Keratinocyte (primary cell): ENCODE measurements around the gene EXT2. TPM values are rescaled to one million over a fixed set of nuclear protein-coding genes. Genes with fewer than 3 reads are reported as not detected.

ENCODE experiments used
- DNase-seq: peaks from one replicate; pipeline ENCODE4 v3.0.0-alpha.2; 2011; ENCODE audit warnings: low read depth, missing footprints, low spot score
- FAIRE-seq: peaks from 2 replicates; lab custom pipeline; 2011; peaks lifted over from hg19 to GRCh38; lab: Jason Lieb, UNC
- H2AFZ ChIP-seq: 2 replicates; pipeline ENCODE4 v1.6.0; 2012; ENCODE audit warnings: low read length, control low read depth, inconsistent platforms; ENCODE audit not compliant: control insufficient read depth
- H3K27ac ChIP-seq: 2 replicates; pipeline ENCODE4 v1.5.1; 2011; ENCODE audit warnings: low read length; ENCODE audit not compliant: control insufficient read depth, insufficient read depth
- H3K27me3 ChIP-seq: 3 replicates; pipeline ENCODE4 v1.6.0; 2011; ENCODE audit warnings: low read length; ENCODE audit not compliant: control insufficient read depth, insufficient read depth; ENCODE audit errors: extremely low read depth
- H3K36me3 ChIP-seq, 2 experiments: 2 replicates in 1 of 2; 3 replicates in 1 of 2; pipeline ENCODE4 v1.5.1; 2011; ENCODE audit warnings: low read length in 2 of 2, mild to moderate bottlenecking in 1 of 2; ENCODE audit not compliant: control insufficient read depth in 2 of 2, insufficient read depth in 2 of 2; ENCODE audit errors: extremely low read depth in 1 of 2
- H3K4me1 ChIP-seq: 3 replicates; pipeline ENCODE4 v1.5.1; 2011; ENCODE audit warnings: low read length; ENCODE audit not compliant: control insufficient read depth, insufficient read depth; ENCODE audit errors: extremely low read depth
- H3K4me2 ChIP-seq: 3 replicates; pipeline ENCODE4 v1.6.0; 2011; ENCODE audit warnings: low read depth, low read length; ENCODE audit not compliant: control insufficient read depth, insufficient read depth; ENCODE audit errors: extremely low read depth
- H3K4me3 ChIP-seq, 3 experiments: fragments of 200-600 bp in 1 of 3; sonication (generic) in 1 of 3; 2 replicates in 2 of 3; 3 replicates in 1 of 3; pipeline ENCODE4 v1.5.1; 2011 to 2016; ENCODE audit warnings: low read length in 3 of 3, mild to moderate bottlenecking in 3 of 3, control low read depth in 2 of 3, inconsistent platforms in 1 of 3, low read depth in 1 of 3, mixed read lengths in 1 of 3, mixed run types in 1 of 3, moderate library complexity in 1 of 3; ENCODE audit not compliant: control insufficient read depth in 2 of 3, insufficient read depth in 2 of 3; ENCODE audit errors: extremely low read depth in 1 of 3
- H3K79me2 ChIP-seq: 2 replicates; pipeline ENCODE4 v1.6.0; 2012; ENCODE audit warnings: low read length; ENCODE audit not compliant: control insufficient read depth, insufficient read depth
- H3K9ac ChIP-seq: 3 replicates; pipeline ENCODE4 v1.6.0; 2011; ENCODE audit warnings: low read length; ENCODE audit not compliant: control insufficient read depth, insufficient read depth; ENCODE audit errors: extremely low read depth
- H3K9me1 ChIP-seq: 3 replicates; pipeline ENCODE4 v1.6.0; 2011; ENCODE audit warnings: low read length; ENCODE audit not compliant: control insufficient read depth, insufficient read depth; ENCODE audit errors: extremely low read depth
- H3K9me3 ChIP-seq: 2 replicates; pipeline ENCODE4 v1.5.1; 2012; ENCODE audit warnings: low read depth, low read length; ENCODE audit not compliant: control insufficient read depth
- H4K20me1 ChIP-seq: 3 replicates; pipeline ENCODE4 v1.6.0; 2011; ENCODE audit warnings: low read length; ENCODE audit not compliant: control insufficient read depth, insufficient read depth; ENCODE audit errors: extremely low read depth
- EZH2 ChIP-seq: IDR thresholded peaks from one replicate; pipeline ENCODE4 v1.6.1; 2012; ENCODE audit warnings: inconsistent platforms, mild to moderate bottlenecking, low read length, moderate library complexity
- dilution Hi-C: fragments of 300-500 bp; cut with MboI; formaldehyde crosslinking; loops from one replicate; pipeline ENCODE4 v1.7.0; 2020; ENCODE audit warnings: low sequenced_read_pairs; ENCODE audit not compliant: extremely low pct_ligation_motif_present
- polyA plus RNA-seq, 5 experiments: library from polyadenylated mRNA; depleted of rRNA in 3 of 5; stranded (reverse) in 3 of 5; stranded (forward) in 1 of 5; unstranded in 1 of 5; fragments of >200 nt; gene quantifications; 1 replicate in 1 of 5; 2 replicates in 3 of 5; 3 replicates in 1 of 5; pipeline versions ENCODE4 v1.2.1 to v1.2.3, GENCODE V29; 2011 to 2012; ENCODE audit warnings: missing spikeins in 2 of 5, low read depth in 1 of 5, low replicate concordance in 1 of 5
- TF ChIP-seq, protein P1 (sequence below), 3 experiments: IDR thresholded peaks in 1 of 3; conservative IDR thresholded peaks in 1 of 3; optimal IDR thresholded peaks in 1 of 3; 2 replicates in 2 of 3; 3 replicates in 1 of 3; pipeline versions ENCODE3 to v1.5.1; 2011; ENCODE audit warnings: low read length in 3 of 3, mild to moderate bottlenecking in 3 of 3, moderate library complexity in 2 of 3, control low read depth in 1 of 3, inconsistent platforms in 1 of 3; ENCODE audit not compliant: insufficient read depth in 2 of 3; ENCODE audit errors: extremely low read depth in 1 of 3

The EXT2 gene
- polyA plus RNA-seq, 1 donor (not counting 4 experiments of a cell fraction or from before 2014, with no cell fraction given), result 148 TPM

DNA sequence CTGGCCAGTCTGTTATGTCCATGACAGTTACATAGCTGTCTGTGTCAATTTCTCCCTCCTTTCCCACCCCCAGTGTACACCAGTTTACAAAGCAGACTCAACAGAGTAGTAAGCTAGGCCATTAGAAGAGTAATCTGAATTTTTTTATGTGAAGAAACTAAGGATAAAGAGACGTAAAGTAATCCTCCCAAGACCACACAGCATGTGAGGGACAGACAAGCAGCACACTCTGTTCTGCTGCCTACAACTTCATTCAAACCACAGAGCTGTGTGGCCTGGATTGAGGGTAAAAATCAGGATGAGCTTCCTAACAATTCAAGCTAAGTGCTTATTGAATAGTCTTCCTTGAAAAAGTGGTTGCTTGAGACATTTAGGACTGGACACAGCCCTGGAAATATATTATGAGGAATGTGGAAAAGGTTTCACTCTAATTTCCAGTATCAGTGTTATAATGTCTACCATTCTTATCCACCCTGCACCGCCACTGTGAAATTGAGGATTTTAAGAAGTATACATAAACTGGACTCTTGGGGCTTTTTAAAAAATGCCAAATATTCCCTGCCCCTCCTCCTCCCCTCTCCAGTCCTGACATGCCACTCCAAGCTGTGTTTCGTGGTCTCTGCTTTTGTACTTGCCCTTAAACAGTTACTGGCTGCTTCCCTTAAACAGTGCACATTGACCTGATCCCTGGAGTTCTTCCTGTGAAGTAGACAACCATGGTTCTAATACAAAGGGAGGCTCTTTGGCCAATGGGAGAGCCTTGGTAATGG lies 40.9 kb downstream of the EXT2 start:
- Histone ChIP-seq H3K79me2 (no peaks in the 10 kb centered on the region), H3K9ac (no peak overlapping the region), H3K4me2 (no peak overlapping the region), H2AFZ (no peak overlapping the region), H4K20me1 (no peaks in the 10 kb centered on the region), H3K4me3 (no peak overlapping the region), H3K9me3 (no peaks in the 10 kb centered on the region), H3K9me1 (no peaks in the 10 kb centered on the region), H3K27me3 (no peaks in the 10 kb centered on the region), H3K36me3 (peaks cover 11 to 15% of the 10 kb centered on the region in 2 experiments), H3K4me1 (peaks cover 3% of the 10 kb centered on the region), H3K27ac (no peak overlapping the region)
- no peak for TF ChIP-seq EZH2
- TF ChIP-seq, protein P1, sequence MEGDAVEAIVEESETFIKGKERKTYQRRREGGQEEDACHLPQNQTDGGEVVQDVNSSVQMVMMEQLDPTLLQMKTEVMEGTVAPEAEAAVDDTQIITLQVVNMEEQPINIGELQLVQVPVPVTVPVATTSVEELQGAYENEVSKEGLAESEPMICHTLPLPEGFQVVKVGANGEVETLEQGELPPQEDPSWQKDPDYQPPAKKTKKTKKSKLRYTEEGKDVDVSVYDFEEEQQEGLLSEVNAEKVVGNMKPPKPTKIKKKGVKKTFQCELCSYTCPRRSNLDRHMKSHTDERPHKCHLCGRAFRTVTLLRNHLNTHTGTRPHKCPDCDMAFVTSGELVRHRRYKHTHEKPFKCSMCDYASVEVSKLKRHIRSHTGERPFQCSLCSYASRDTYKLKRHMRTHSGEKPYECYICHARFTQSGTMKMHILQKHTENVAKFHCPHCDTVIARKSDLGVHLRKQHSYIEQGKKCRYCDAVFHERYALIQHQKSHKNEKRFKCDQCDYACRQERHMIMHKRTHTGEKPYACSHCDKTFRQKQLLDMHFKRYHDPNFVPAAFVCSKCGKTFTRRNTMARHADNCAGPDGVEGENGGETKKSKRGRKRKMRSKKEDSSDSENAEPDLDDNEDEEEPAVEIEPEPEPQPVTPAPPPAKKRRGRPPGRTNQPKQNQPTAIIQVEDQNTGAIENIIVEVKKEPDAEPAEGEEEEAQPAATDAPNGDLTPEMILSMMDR (optimal IDR thresholded peaks at IDR 0.05 in 1 of 3, IDR thresholded peaks at IDR 0.05 in 1 of 3, conservative IDR thresholded peaks at IDR 0.05 in 1 of 3; ENCODE audit: extremely low read depth in 1 of 3, insufficient read depth in 2 of 3, low read length in 3 of 3), result no peak
- FAIRE-seq (peak; percentile 72), DNase-seq (no peak)
- dilution Hi-C loops, result no loop called here

DNA sequence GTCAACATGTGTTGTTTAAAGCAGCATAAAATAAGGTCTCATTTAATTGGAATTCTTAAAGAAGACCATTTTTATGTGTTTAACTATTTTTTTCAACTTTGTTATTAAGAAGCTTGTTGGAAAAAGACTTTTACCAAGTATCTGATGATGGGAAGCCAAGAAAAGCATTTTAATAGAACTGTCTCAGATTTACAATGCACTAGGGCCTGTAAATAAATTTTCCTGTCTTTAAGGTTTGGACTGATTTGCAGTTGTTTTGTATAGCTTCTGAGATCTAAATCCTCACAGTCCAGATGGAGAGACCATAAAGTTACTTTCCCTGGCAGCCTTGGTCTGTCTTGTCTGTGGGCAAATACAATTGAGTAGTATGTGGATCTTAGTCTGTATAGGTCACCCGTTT lies 41.6 kb downstream of the EXT2 start:
- TF ChIP-seq, protein P1 (optimal IDR thresholded peaks at IDR 0.05 in 1 of 3, IDR thresholded peaks at IDR 0.05 in 1 of 3, conservative IDR thresholded peaks at IDR 0.05 in 1 of 3; ENCODE audit: extremely low read depth in 1 of 3, insufficient read depth in 2 of 3, low read length in 3 of 3), result no peak
- no peak for TF ChIP-seq EZH2
- no peaks in the 10 kb centered on the region for H3K9me1 ChIP-seq
- no peaks in the 10 kb centered on the region for H3K79me2 ChIP-seq
- no peak overlapping the region for H3K9ac ChIP-seq
- H3K4me2 ChIP-seq, result no peak overlapping the region
- no peak overlapping the region for H3K27ac ChIP-seq
- H3K27me3 ChIP-seq, result no peaks in the 10 kb centered on the region
- dilution Hi-C loops, result no loop called here
- FAIRE-seq (no peak), DNase-seq (no peak)
- no peak overlapping the region for H3K4me3 ChIP-seq
- H2AFZ ChIP-seq, result no peak overlapping the region
- peaks cover 11 to 15% of the 10 kb centered on the region in 2 experiments for H3K36me3 ChIP-seq
- H4K20me1 ChIP-seq, result no peaks in the 10 kb centered on the region
- peaks cover 3% of the 10 kb centered on the region for H3K4me1 ChIP-seq
- H3K9me3 ChIP-seq, result no peaks in the 10 kb centered on the region
